Endothelial cell of umbilical vein (primary cell): ENCODE results near the gene DOC2B. TPM values are rescaled to one million over a fixed set of nuclear protein-coding genes. Genes with fewer than 3 reads are reported as not detected.

Source experiments
- BruUV-seq: library from RNA; stranded (reverse); fragments of 400-500 nt; replicated peaks from 2 replicates; lab custom pipeline; 2021; lab: Mats Ljungman, UMichigan
- CTCF ChIA-PET: fragments of 300-600, 350-600 bp; sonication (Branson Sonifier 250); formaldehyde crosslinking; loops from one replicate; lab custom pipeline; 2021; ENCODE audit warnings: antibody characterized with exemption, inconsistent platforms; lab: Charles Lee
- POLR2A ChIA-PET: fragments of 300-600, 350-600 bp; sonication (Branson Sonifier 250); formaldehyde crosslinking; loops from one replicate; lab custom pipeline; 2021; ENCODE audit warnings: antibody characterized with exemption, inconsistent platforms; lab: Charles Lee
- DNase-seq: peaks from one replicate; pipeline ENCODE4 v3.0.0-alpha.2; 2011; ENCODE audit warnings: low read depth, low spot score
- FAIRE-seq: peaks from 2 replicates; lab custom pipeline; 2011; peaks lifted over from hg19 to GRCh38; lab: Jason Lieb, UNC
- H2AFZ ChIP-seq: 2 replicates; pipeline ENCODE4 v1.6.0; 2012; ENCODE audit warnings: low read depth, low read length, control low read depth, inconsistent platforms
- H3K27ac ChIP-seq: 2 replicates; pipeline ENCODE4 v1.5.1; 2011; ENCODE audit warnings: low read depth, mild to moderate bottlenecking, control low read depth, low read length, moderate library complexity; ENCODE audit not compliant: insufficient read depth
- H3K27me3 ChIP-seq, 2 experiments: 2 replicates each; pipeline versions ENCODE4 v1.6.0 to v1.6.1; 2011; ENCODE audit warnings: low read length in 2 of 2, mixed read lengths in 1 of 2; ENCODE audit not compliant: control insufficient read depth in 2 of 2, insufficient read depth in 2 of 2
- H3K36me3 ChIP-seq, 2 experiments: 2 replicates in 1 of 2; 3 replicates in 1 of 2; pipeline ENCODE4 v1.5.1; 2011; ENCODE audit warnings: low read length in 2 of 2, mild to moderate bottlenecking in 1 of 2, moderate library complexity in 1 of 2; ENCODE audit not compliant: control insufficient read depth in 2 of 2, insufficient read depth in 2 of 2; ENCODE audit errors: extremely low read depth in 1 of 2
- H3K4me1 ChIP-seq: 3 replicates; pipeline ENCODE4 v1.5.1; 2011; ENCODE audit warnings: mild to moderate bottlenecking, low read length; ENCODE audit not compliant: control insufficient read depth, insufficient read depth; ENCODE audit errors: extremely low read depth
- H3K4me2 ChIP-seq: 2 replicates; pipeline ENCODE4 v1.6.1; 2011; ENCODE audit warnings: low read length, control low read depth, mixed read lengths; ENCODE audit not compliant: insufficient read depth
- H3K4me3 ChIP-seq, 3 experiments: fragments of 200-600 bp in 1 of 3; sonication (generic), shearing (Covaris generic) in 1 of 3; replicated peaks in 1 of 3; 2 replicates each; pipeline ENCODE4 v1.5.1; 2011 to 2016; ENCODE audit warnings: control low read depth in 3 of 3, low read length in 3 of 3, mild to moderate bottlenecking in 2 of 3, inconsistent platforms in 1 of 3, low read depth in 1 of 3, moderate library complexity in 1 of 3; ENCODE audit not compliant: insufficient read depth in 1 of 3
- H3K79me2 ChIP-seq: 2 replicates; pipeline ENCODE4 v1.6.0; 2012; ENCODE audit warnings: low read length, inconsistent platforms; ENCODE audit not compliant: control insufficient read depth, insufficient read depth
- H3K9ac ChIP-seq: replicated peaks from 2 replicates; pipeline ENCODE3; 2011; ENCODE audit warnings: low read length, control low read depth; ENCODE audit not compliant: insufficient read depth; ENCODE audit errors: extremely low read depth
- H3K9me1 ChIP-seq: replicated peaks from 3 replicates; pipeline ENCODE4 v1.6.0; 2011; ENCODE audit warnings: mild to moderate bottlenecking, low read length; ENCODE audit not compliant: control insufficient read depth, insufficient read depth; ENCODE audit errors: extremely low read depth
- H3K9me3 ChIP-seq: replicated peaks from 2 replicates; pipeline ENCODE4 v1.5.1; 2012; ENCODE audit warnings: low read length, inconsistent platforms; ENCODE audit not compliant: control insufficient read depth, insufficient read depth
- H4K20me1 ChIP-seq: replicated peaks from 2 replicates; pipeline ENCODE3; 2011; ENCODE audit warnings: mild to moderate bottlenecking, low read length; ENCODE audit not compliant: control insufficient read depth, insufficient read depth; ENCODE audit errors: extremely low read depth
- EZH2 ChIP-seq: IDR thresholded peaks from 2 replicates; pipeline ENCODE4 v1.6.1; 2012; ENCODE audit warnings: borderline replicate concordance, low read depth, mild to moderate bottlenecking, moderate library complexity, low read length, inconsistent platforms; ENCODE audit not compliant: severe bottlenecking
- FOS ChIP-seq: IDR thresholded peaks from 2 replicates; pipeline ENCODE4 v1.6.1; 2011; ENCODE audit warnings: mild to moderate bottlenecking, low read length, moderate library complexity, borderline replicate concordance; ENCODE audit not compliant: insufficient read depth
- GATA2 ChIP-seq: IDR thresholded peaks from 2 replicates; pipeline ENCODE4 v1.7.0; 2011; ENCODE audit warnings: low read depth, mild to moderate bottlenecking, moderate library complexity, mixed read lengths, low read length; ENCODE audit not compliant: insufficient read length, insufficient read depth
- JUN ChIP-seq: IDR thresholded peaks from 2 replicates; pipeline ENCODE4 v1.6.1; 2011; ENCODE audit warnings: borderline replicate concordance, low read depth; ENCODE audit not compliant: insufficient read length, insufficient read depth
- MYC ChIP-seq: IDR thresholded peaks from one replicate; pipeline ENCODE4 v1.6.1; 2011; ENCODE audit warnings: mild to moderate bottlenecking, low read depth, low read length
- POLR2A ChIP-seq: IDR thresholded peaks from 2 replicates; pipeline ENCODE4 v1.6.1; 2012; ENCODE audit warnings: low read depth, mild to moderate bottlenecking, control low read depth, low read length
- POLR2AphosphoS5 ChIP-seq: IDR thresholded peaks from 2 replicates; pipeline ENCODE4 v1.6.1; 2012; ENCODE audit warnings: low read depth, mild to moderate bottlenecking, control low read depth, low read length, moderate library complexity; ENCODE audit not compliant: insufficient read depth
- dilution Hi-C: fragments of 300-500 bp; cut with MboI; formaldehyde crosslinking; loops from one replicate; pipeline ENCODE4 v1.15.0; 2019; ENCODE audit warnings: low sequenced_read_pairs; ENCODE audit not compliant: extremely low pct_ligation_motif_present
- intact Hi-C: fragments of 100-400 bp; cut with micrococcal nuclease; formaldehyde crosslinking; loops from one replicate; pipeline ENCODE4 v1.10.0; 2022
- polyA plus RNA-seq, 4 experiments: library from polyadenylated mRNA; depleted of rRNA in 3 of 4; stranded (reverse) in 3 of 4; unstranded in 1 of 4; fragments of >200 nt; gene quantifications; 2 replicates each; pipeline versions ENCODE4 v1.2.1 to v1.2.3, GENCODE V29; 2011 to 2012; ENCODE audit warnings: missing spikeins in 1 of 4
- total RNA-seq: library from RNA; stranded (reverse); gene quantifications from 2 replicates; pipeline ENCODE4 v1.2.3, GENCODE V29; 2021
- TF ChIP-seq, protein P1 (sequence below): IDR thresholded peaks from 2 replicates; pipeline ENCODE4 v1.6.1; 2011; ENCODE audit not compliant: insufficient read depth, insufficient read length
- TF ChIP-seq, protein P2 (sequence below), 2 donors: IDR thresholded peaks; 1 replicate in 1 of 2; 2 replicates in 1 of 2; pipeline ENCODE4 v1.5.1; 2011; ENCODE audit warnings: low read length in 2 of 2, mild to moderate bottlenecking in 2 of 2, moderate library complexity in 2 of 2, control low read depth in 1 of 2, inconsistent platforms in 1 of 2, low read depth in 1 of 2; ENCODE audit not compliant: insufficient read depth in 1 of 2; ENCODE audit errors: extremely low read depth in 1 of 2

DOC2B gene
- total and polyA plus RNA-seq, 2 donors (not counting 3 experiments of a cell fraction or from before 2014, with no cell fraction given), result 0.10 to 0.22 TPM

DNA sequence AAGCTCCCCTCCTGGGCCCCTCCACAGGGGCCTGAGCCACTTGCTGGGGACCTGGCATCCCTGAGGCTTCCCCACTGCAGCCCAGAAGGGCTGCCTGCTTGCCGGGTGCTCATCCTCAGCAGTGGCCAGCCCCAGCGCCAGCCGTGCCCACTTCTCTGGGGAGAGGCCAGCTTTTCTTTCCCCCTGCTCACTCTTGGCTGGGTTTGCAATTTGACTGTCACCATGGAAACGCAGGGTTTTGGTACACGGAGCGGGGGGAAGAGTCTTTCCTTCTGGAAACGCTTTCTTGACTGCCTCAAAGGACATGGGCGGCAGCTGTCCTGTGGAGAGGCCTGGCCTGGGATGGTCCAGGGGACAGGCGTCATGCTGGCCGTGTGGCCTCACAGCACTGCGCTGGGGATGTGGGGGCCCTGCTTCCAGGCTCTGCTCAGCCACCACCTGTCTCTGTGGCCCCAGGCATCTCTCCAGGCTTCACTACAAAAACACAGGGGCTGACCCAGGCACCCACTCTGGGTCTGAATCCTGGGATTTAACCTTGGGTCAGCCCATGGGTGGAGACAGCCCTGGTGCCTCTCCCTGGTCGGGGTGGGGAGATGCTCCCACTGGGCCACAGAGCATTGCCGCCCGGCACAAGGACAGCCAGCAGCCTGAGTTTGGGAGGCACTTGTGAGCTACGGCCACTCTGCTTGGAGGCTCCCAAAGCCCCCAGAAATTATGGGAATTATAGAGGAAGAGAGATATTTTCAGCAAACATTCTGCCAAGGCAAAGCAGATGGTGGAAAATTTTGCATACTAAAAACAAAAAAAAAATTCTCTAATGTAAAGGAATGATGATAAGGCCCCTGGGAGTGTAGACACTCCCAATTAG lies 45.9 kb upstream of the DOC2B start:
- H2AFZ ChIP-seq, result no peak overlapping the region
- H3K9me3 ChIP-seq, result no peaks in the 10 kb centered on the region
- H3K27me3 ChIP-seq, result no peaks in the 10 kb centered on the region
- no peak overlapping the region for H3K27ac ChIP-seq
- TF ChIP-seq, protein P1, sequence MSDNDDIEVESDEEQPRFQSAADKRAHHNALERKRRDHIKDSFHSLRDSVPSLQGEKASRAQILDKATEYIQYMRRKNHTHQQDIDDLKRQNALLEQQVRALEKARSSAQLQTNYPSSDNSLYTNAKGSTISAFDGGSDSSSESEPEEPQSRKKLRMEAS, result no peak
- TF ChIP-seq, protein P2, sequence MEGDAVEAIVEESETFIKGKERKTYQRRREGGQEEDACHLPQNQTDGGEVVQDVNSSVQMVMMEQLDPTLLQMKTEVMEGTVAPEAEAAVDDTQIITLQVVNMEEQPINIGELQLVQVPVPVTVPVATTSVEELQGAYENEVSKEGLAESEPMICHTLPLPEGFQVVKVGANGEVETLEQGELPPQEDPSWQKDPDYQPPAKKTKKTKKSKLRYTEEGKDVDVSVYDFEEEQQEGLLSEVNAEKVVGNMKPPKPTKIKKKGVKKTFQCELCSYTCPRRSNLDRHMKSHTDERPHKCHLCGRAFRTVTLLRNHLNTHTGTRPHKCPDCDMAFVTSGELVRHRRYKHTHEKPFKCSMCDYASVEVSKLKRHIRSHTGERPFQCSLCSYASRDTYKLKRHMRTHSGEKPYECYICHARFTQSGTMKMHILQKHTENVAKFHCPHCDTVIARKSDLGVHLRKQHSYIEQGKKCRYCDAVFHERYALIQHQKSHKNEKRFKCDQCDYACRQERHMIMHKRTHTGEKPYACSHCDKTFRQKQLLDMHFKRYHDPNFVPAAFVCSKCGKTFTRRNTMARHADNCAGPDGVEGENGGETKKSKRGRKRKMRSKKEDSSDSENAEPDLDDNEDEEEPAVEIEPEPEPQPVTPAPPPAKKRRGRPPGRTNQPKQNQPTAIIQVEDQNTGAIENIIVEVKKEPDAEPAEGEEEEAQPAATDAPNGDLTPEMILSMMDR (IDR thresholded peaks at IDR 0.05; ENCODE audit: extremely low read depth in 1 of 2, insufficient read depth in 1 of 2, low read depth in 1 of 2, low read length in 2 of 2), result no peak
- TF ChIP-seq MYC (no peak), FOS (no peak), GATA2 (no peak), EZH2 (no peak), POLR2A (no peak), POLR2AphosphoS5 (no peak), JUN (no peak)
- DNase-seq (no peak), FAIRE-seq (no peak)
- dilution Hi-C loops, result no loop called here
- intact Hi-C loops, result no loop called here
- no TSS peak for BruUV-seq
- peaks cover 15% of the 10 kb centered on the region for H3K4me1 ChIP-seq
- no peaks in the 10 kb centered on the region for H3K79me2 ChIP-seq
- no peaks in the 10 kb centered on the region for H3K9me1 ChIP-seq
- no peaks in the 10 kb centered on the region for H3K36me3 ChIP-seq
- no peak overlapping the region for H3K4me3 ChIP-seq
- POLR2A ChIA-PET, result no interaction called here
- no peak overlapping the region for H3K9ac ChIP-seq
- CTCF ChIA-PET, result interaction anchor here (1.3 kb wide), 1 partner anchor 27 kb away, joined by 3 read pairs; no protein-coding TSS in a partner anchor
- no peak overlapping the region for H3K4me2 ChIP-seq
- H4K20me1 ChIP-seq, result no peaks in the 10 kb centered on the region
